Measurements from ENCODE around the gene TPSG1.
"Not testable (repeated sequence)": the region's sequence is repeated elsewhere in the genome, so short reads cannot be mapped to it uniquely, and the experiment has no call there.

The TPSG1 gene

GRCh38 chr16:1213796-1214372, 11.2 kb downstream of the TPSG1 start:
- no peak for DNase-seq

GRCh38 chr16:1213231-1213630, 11.8 kb downstream of the TPSG1 start:
- no peak for DNase-seq

GRCh38 chr16:1212616-1213194, 12.4 kb downstream of the TPSG1 start:
- no peak for DNase-seq

GRCh38 chr16:1211451-1212268, 13.4 kb downstream of the TPSG1 start:
- DNase-seq = no peak

- DNase-seq = no peak
These were observed 14.6 kb downstream of the TPSG1 start for GRCh38 chr16:1210461-1210860.

GRCh38 chr16:1209081-1209480, 16.0 kb downstream of the TPSG1 start:
- no peak for DNase-seq

- no peak for DNase-seq
These were observed 16.7 kb downstream of the TPSG1 start for GRCh38 chr16:1208239-1208830.

- no peak for DNase-seq
These were observed 18.3 kb downstream of the TPSG1 start for GRCh38 chr16:1206786-1207185.

- no peak for DNase-seq
These were observed 18.7 kb downstream of the TPSG1 start for GRCh38 chr16:1206326-1206725.

- DNase-seq = no peak
These were observed 20.1 kb downstream of the TPSG1 start for GRCh38 chr16:1204933-1205332.

- DNase-seq = no peak
These were observed 22.8 kb downstream of the TPSG1 start for GRCh38 chr16:1202274-1202673.

- DNase-seq = no peak
These were observed 23.6 kb downstream of the TPSG1 start for GRCh38 chr16:1201444-1201843.

GRCh38 chr16:1200014-1200627, 24.9 kb downstream of the TPSG1 start:
- DNase-seq = no peak

GRCh38 chr16:1199347-1200013, 25.6 kb downstream of the TPSG1 start:
- no peak for DNase-seq

GRCh38 chr16:1198671-1199346, 26.3 kb downstream of the TPSG1 start:
- DNase-seq = not testable (repeated sequence)

GRCh38 chr16:1198194-1198593, 26.9 kb downstream of the TPSG1 start:
- no peak for DNase-seq

- no peak for DNase-seq
These were observed 27.7 kb downstream of the TPSG1 start for GRCh38 chr16:1197237-1197866.

- no peak for DNase-seq
These were observed 28.6 kb downstream of the TPSG1 start for GRCh38 chr16:1196494-1196893.

GRCh38 chr16:1195393-1195666, 29.7 kb downstream of the TPSG1 start:
- DNase-seq = no peak

GRCh38 chr16:1194665-1195392, 30.2 kb downstream of the TPSG1 start:
- peak in 2 of 3 donors; percentile 11 to 39 for DNase-seq
